ENCODE data around the gene LIPM.

DNA sequence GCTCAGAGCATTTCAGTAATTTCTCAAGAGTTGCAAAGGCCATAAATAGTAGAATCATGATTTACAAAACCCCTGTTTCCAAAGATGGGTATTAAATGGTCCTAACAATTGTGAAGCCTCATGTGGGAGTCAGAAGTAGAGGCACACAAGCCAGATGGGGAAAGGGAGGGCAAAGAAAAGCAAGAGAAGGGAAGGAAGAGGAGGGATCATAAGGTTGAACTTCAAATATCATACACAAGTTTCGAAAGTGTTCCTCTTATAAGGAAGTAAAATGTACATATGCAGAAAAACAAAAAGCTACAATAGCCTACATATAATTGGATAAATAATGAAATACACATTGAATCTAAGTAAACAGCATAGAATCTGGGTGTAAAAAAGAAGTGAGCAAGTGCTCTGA, 36.7 kb upstream of the LIPM start:
- TF ChIP-seq, protein P1, sequence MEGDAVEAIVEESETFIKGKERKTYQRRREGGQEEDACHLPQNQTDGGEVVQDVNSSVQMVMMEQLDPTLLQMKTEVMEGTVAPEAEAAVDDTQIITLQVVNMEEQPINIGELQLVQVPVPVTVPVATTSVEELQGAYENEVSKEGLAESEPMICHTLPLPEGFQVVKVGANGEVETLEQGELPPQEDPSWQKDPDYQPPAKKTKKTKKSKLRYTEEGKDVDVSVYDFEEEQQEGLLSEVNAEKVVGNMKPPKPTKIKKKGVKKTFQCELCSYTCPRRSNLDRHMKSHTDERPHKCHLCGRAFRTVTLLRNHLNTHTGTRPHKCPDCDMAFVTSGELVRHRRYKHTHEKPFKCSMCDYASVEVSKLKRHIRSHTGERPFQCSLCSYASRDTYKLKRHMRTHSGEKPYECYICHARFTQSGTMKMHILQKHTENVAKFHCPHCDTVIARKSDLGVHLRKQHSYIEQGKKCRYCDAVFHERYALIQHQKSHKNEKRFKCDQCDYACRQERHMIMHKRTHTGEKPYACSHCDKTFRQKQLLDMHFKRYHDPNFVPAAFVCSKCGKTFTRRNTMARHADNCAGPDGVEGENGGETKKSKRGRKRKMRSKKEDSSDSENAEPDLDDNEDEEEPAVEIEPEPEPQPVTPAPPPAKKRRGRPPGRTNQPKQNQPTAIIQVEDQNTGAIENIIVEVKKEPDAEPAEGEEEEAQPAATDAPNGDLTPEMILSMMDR (IDR thresholded peaks at IDR 0.05) = no peak
- TF ChIP-seq POLR2AphosphoS5 (IDR thresholded peaks at IDR 0.05) = no peak
- TF ChIP-seq POLR2A (IDR thresholded peaks at IDR 0.05; ENCODE audit: low read depth) = no peak
- no peak for TF ChIP-seq EP300 (IDR thresholded peaks at IDR 0.05)
